CD4-positive, alpha-beta T cell treated with Interferon gamma for 1 hour (primary cell): Measurements from ENCODE around the gene ATXN1L.
"Not testable (repeated sequence)": the region's sequence is repeated elsewhere in the genome, so short reads cannot be mapped to it uniquely, and the experiment has no call there.

Source experiments
- DNase-seq: peaks from one replicate; pipeline ENCODE4 v3.0.0-alpha.2; 2020

The ATXN1L gene

DNA sequence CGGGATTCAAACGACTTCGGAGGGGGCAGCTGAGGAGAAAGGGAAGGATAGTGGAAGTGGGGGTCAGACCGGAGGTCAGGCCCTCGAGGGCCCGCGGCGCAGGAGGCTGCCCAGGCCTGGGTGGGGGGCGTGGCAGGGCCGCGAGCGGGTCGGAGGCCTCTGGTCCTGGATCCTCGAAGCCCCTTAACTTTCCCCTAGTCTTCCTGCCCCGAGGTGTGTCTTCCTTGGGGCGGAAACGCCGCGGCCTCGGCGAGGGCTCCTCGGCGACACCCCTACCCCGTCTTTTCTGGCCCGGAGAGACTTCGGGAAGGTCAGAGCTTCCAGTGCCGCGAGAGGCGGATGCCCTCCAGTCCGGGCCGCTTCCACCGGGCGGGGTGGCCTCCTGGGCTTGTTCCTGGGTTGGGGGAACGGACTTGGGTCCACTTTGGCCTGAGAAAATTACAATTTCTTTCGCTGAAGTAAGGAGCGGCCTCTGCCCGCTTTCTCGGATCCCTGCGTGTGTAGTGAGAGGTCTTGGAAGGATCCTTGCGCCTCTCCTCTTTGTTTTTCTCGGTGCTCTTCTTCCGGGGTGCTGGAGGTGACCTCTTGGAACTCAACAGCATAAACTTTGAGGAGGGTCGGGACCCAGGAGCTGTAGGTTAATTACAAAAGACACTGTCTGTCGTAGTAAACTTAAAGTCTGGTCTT is 50.0 kb downstream of the ATXN1L start:
- no peak for DNase-seq

DNA sequence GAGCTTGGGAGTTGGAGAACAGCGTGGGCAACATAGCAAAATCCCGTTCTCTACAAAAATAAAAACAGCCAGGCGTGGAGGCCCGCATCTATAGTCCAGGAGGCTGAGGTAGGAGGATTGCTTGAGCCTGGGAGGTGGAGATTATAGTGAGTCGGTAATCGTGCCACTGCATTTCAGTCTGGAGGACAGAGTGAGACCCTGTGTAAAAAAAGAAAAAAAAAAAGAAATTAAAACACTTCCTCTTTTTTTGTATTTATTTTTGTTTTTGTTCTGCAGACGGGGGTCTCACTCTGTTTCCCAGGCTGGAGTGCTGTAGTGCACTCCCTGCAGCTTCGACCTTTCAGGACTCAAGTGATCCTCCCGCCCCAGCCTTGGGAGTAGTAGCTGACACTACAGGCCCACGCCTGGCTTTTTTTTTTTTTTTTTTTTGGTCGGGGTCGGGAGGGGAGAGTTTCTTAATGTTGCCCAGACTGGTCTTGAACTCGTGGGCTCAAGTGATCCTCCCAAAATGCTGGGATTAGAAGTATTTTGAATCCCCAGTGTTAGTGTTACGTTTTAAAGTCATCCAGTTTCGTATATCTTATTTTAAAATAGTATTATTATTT is 51.1 kb downstream of the ATXN1L start:
- no peak for DNase-seq

DNA sequence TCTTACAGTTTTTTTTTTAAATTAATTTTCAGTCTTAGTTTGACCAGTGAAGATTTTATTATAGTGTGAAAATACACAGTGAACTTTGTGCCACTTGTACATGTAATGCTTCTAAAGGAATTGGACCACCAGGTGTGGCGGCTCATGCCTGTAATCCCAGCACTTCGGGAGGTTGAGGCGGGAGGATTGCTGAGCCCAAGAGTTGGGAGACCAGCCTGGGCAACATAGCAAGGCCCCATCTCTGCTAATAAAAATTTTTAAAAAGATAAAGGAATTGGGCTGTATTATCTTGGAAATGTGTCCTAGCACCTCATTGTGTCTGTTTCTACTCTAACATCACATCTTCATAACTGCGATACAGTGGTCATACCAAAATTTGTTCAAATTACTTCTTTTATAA is 53.4 kb downstream of the ATXN1L start:
- no peak for DNase-seq

DNA sequence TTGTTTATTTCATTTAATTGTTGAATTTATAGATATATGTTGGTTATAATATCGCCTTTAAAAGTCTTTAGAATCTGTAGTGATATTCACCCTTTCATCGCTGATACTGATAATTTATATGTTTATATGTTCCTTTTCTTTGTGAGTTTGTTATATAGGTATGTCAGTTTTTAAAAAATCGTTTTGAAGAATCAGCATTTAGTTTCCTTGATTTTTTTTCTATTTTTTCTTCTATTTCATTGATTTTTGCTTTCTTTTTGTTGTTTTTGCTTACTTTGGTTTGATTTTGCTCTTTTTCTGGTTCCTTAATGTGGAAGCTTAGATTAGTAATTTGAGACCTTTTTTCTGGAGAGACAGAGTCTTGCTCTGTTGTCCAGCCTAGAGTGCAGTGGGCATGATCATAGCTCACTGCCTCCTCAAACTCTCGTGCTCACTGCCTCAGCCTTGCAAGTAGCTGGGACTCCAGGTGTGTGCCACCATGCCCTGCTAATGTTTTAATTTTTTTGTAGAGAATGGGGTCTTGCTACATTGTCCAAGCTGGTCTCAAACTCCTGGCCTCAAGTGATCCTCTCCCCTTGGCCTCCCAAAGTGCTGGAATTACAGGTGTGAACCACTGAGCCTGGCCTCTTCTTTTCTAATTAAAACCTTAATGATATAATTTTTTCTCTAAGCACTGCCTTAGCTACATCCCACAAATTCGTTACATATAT is 57.0 kb downstream of the ATXN1L start:
- DNase-seq: no peak

DNA sequence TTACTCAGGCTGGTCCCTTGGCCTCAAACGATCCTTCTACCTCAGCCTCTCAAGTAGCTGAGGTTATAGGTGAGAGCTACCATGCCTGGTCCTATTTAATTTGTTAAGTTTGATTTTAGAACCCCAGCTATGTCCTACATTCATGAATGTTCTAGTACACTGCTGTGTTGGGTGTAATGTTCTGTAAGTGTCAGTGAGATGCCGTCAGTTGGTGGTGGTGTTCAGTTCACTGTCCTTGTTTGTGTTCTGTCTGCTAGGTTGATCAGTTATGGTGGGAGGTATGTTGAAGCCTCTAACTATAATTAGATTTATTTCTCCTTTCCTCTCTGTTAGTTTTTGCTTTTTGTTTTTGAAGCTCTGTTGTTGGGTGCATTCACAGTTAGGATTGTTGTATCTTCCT is 57.8 kb downstream of the ATXN1L start:
- no peak for DNase-seq

DNA sequence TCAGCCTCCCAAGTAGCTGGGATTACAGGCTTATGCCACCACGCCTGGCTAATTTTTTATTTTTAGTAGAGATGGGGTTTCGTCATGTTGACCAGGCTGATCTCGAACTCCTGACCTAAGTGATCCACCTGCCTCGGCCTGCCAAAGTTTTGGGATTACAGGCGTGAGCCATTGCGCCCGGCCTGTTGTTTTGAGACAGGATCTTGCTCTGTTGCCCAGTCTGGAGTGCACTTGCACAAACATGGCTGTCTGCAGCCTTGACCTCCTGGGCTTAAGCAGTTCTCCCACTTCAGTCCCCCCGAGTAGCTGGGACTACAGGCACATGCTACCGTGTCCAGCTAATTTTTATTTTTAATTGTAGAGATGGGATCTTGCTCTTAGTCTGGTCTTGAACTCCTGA is 58.5 kb downstream of the ATXN1L start:
- DNase-seq: no peak

DNA sequence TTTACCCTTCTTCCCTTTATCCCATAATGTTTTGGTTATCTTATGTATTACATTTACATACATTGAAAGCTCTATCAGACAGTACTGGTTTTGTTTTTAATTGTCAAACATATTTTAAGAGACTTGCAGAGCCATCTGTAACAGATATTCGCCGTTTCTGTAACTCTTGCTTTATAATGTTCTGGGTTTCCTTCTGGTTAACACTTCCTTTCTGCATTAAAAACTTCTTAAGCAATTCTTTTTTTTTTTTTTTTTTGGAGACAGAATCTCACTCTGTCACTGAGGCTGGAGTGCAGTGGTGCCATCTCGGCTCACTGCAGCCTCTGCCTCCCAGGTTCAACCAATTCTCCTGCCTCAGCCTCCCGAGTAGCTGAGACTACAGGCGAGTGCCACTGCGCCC is 60.0 kb downstream of the ATXN1L start:
- not testable (repeated sequence) for DNase-seq
